Kidney tubule cell (primary cell): ENCODE results near the gene YIF1A.
A peak's percentile ranks its signal among the peaks of the same experiment; 100 is the strongest.
"Not testable (repeated sequence)": the region's sequence is repeated elsewhere in the genome, so short reads cannot be mapped to it uniquely, and the experiment has no call there.

Source experiments
- DNase-seq: peaks from one replicate; pipeline ENCODE4 v3.0.0-alpha.2; 2018; ENCODE audit warnings: low spot score

Gene YIF1A

DNA sequence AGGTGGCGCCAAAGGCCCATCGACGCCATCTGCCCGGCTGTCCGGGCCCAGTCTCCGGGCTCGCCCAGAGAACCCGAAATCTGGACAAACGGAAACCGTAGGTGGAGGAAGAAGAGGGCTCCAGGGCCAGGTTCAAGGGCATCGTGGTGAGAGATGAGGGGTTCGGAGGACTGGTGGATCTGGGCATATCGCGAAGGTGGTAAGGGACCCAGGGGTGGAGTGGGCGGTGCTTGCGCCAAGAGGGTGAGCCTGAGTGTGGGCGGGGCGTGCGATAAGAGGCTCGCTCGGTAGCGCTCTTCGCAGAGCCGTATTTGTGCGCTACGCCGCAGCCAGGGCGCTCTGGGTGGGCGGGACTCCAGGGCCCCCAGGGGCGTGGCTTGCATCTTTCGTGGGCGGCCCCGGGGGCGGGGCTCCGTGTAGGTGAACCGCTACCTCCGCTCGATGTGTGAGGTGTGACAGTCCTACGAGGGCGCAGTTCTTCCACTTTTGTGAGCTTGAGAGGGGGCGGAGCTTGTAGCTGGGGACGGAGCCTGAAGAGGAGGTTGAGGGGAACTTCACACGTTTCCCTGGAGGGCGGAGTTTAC lies 23.1 kb upstream of the YIF1A start:
- peak; percentile 92 for DNase-seq

DNA sequence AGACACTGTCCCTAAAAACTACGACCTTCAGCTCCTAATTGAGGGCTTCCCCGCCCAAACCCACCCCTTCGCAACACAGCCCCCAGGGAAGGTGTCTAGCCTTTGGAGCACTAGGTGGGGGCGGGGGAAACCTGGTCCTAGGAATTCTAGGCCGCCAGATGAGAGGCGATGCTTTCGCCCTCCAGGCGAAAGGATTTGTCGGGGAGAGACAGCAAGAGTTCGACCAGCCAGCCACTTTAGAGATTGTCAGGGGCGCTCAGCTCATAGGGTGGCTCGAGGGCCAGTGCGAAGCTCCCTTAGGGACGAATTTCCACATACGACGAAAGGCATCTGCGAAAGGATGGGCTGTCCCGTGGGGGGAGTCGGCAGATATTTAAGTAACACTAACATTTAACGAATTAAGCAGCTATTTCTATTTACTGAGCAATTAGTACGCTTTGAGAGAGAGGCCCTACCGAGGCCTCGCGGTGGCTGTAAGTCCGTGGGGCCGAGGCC lies 22.6 kb upstream of the YIF1A start:
- no peak for DNase-seq

DNA sequence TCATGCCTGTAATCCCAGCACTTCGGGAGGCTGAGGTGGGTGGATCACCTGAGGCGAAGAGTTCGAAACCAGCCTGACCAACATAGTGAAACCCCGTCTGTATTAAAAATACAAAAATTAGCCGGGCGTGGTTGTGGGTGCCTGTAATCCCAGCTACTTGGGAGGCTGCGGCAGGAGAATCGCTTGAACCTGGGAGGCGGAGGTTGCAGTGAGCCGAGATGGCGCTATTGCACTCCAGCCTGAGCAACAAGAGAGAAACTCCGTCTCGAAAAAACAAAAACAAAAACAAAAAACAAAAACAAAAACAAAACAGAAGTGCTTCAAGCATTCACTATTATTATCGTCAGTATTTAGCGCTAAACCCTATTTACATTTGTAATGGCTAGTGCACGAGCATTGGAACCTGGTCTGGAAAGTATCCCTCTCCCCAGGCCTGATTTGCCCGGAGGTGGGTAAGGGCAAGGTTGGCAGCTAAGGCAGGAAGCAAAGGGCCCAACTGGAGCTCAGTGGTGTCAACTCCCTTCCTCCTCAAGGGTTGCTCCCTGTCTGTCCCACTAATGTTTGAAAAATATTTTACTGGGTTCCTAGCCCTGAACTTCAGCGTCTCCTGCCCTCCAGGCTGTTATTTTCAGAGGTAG lies 22.0 kb upstream of the YIF1A start:
- DNase-seq: not testable (repeated sequence)

DNA sequence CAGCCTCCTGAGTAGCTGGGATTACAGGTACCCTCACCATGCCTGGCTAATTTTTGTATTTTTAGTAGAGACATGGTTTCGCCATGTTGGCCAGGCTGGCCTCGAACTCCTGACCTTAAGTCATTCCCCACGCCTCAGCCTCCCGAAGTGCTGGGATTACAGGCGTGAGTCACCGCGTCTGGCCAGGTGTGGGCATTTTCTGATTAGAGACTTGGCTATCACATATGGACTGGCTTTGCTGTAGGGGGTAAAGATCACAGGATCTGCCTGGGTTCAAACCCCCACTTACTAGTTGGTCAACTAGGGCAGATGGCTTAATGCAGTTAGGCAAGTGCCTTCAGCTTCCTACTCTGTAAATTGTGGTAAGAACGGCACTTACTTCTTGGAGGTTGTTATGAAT lies 21.4 kb upstream of the YIF1A start:
- no peak for DNase-seq

DNA sequence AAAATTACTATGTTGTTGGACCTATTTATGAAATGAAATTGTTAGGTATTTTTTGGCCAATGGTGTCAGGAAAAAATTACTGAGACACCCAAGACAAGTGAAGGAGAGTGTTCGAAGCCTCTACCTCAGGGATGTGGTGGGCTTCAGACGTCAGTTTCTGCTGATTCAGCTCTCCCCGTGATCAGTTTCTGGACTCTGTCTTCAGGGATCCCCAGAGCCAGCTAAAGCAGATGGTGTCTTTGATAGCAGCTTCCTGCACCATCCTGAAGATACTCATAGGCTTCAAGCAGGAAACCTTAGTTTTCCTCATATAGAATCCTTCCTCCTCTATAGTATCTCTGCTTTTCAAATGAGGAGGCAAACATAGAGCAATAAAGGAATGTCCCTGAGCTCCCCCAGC lies 20.5 kb upstream of the YIF1A start:
- DNase-seq: no peak

DNA sequence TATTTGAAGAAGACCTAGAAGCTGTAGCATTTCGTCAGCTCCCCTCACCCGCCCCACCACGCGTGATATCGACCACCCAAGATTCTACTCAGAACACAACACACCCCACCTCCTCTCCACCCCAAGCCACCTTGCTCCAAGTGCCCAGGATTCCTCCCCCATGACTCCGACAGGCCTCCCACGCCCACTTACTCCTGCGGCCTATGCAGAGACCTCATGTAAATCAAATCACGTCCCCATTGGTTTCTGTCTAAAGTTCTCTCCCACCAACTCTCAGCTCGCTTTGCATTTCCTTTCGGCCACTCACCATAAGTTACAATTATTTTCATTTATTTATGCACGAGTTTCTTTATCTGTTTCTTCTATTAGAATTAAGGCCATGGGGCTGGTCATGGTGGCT lies 13.7 kb upstream of the YIF1A start:
- DNase-seq: no peak

DNA sequence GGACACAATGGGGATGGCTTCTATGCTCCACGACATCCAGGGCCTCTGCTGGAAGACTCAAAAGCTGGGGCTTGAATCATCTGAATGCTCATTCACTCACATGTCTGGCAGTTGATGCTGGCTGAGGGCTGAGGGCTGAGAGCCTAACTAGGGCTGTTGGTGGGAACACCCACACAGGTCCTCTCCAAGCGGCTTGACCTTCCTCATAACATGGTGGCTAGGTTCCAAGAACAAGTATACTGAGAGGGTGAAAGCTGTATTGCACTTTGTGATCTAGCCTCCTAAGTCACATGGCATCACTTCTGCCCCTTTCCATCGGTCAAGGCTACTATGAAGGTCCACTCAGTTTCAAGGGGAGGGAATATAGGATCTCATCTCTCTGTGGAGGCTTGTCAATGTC lies 10.2 kb upstream of the YIF1A start:
- no peak for DNase-seq

DNA sequence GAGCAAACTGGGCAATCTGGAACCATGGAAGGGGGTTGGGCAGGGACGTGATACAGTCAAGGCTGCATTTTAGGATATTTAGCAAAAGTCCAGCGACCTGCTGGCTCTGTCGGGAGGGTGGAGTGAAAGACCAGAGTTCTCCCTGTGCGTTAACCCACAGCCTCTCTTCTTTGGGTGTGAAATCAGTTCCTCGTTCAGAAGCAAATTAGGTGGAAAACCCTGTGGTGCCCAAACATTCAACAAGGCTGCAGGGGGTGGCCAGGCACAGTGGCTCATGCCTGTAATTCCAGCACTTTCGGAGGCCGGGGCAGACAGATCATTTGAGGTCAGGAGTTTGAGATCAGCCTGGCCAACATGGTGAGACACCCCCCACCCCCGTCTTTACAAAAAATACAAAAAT lies 8.7 kb upstream of the YIF1A start:
- no peak for DNase-seq

DNA sequence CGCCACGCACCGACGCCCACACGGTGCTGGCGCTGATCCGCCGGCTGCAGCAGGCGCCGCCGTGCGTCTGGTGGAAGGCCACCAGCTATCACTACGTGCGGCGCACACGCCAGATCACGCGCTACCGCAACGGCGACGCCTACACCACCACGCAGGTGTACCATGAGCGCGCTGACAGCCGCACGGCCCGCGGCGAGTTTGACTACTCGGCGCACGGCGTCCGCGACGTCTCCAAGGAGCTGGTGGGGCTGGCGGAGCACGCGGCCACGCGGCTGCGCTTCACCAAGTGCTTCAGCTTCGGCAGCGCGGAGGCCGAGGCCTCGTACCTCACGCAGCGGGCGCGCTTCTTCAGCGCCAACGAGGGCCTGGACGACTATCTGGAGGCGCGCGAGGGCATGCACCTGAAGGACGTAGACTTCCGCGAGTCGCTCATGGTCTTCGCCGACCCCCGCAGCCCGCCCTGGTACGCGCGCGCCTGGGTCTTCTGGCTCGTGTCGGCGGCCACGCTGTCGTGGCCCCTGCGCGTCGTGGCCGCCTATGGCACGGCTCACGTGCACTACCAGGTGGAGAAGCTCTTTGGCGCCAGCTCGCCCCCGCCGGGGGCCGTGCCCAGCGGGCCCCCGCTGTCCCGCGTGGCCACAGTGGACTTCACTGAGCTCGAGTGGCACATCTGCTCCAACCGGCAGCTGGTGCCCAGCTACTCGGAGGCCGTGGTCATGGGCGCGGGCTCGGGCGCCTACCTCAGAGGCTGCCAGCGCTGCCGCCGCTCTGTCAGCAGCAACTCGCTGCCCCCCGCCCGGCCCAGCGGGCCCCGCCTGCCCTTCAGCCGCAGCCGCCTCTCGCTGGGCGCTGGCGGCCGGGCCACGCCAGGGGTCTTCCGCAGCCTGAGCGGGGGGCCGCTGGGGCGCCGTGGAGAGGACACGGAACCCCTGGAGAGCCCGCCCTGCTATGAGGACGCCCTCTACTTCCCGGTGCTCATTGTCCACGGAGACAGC lies 6.0 kb upstream of the YIF1A start:
- no peak for DNase-seq

DNA sequence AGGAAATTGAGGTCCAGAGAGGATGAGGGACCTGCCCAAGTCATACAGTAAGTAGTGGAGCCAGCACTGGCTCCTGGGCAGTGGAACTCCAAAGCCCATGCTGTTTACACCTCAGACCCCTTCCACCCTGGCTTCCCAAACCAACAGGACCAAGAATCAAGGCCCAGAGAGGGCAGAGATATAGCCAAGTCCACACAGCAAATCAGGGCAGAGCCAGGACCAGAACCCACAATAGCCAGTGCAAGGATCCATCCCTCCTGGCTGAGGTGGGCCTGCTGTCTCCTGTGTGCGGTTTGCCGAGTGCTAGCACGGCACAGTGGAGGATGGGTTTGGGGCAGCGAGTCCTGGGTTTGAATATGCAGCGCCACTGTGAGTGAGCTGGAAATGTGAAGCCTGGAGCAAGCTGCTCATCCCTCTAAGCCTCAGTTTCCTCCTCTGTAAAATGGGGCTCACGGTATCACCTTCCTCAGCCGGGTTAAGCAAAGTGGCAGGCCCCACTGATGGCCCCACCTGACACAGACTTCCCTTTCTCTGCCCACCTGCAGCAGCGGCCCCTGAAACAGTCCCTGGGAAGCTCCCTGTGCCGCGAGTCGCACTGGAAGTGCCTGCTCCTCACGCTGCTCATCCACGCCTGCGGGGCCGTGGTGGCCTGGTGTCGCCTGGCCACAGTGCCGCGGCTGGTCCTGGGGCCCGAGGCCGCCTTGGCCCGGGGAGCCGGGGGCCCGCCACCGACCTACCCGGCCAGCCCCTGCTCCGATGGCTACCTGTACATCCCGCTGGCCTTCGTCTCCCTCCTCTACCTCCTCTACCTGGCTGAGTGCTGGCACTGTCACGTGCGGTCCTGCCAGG lies 5.1 kb upstream of the YIF1A start:
- DNase-seq: no peak

DNA sequence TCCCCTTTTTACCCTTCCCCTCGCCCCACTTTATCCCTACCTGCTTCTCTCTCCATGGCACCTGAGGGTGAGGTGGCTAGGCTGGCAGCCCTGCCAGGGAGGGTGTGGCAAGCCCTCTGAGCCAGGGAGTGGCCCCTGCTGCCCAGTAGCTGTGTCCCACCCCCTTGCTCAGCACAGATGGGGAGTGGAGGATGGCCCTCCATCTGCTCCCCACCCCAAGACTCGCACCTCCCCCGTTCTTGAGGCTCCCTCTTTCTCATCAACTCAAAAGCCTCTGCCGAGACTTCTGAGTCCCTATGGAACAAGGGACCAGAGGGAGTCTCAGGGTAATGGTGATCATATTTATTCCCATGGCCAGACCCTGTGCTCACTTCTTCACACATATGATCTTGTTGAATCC lies 4.4 kb upstream of the YIF1A start:
- DNase-seq: no peak

DNA sequence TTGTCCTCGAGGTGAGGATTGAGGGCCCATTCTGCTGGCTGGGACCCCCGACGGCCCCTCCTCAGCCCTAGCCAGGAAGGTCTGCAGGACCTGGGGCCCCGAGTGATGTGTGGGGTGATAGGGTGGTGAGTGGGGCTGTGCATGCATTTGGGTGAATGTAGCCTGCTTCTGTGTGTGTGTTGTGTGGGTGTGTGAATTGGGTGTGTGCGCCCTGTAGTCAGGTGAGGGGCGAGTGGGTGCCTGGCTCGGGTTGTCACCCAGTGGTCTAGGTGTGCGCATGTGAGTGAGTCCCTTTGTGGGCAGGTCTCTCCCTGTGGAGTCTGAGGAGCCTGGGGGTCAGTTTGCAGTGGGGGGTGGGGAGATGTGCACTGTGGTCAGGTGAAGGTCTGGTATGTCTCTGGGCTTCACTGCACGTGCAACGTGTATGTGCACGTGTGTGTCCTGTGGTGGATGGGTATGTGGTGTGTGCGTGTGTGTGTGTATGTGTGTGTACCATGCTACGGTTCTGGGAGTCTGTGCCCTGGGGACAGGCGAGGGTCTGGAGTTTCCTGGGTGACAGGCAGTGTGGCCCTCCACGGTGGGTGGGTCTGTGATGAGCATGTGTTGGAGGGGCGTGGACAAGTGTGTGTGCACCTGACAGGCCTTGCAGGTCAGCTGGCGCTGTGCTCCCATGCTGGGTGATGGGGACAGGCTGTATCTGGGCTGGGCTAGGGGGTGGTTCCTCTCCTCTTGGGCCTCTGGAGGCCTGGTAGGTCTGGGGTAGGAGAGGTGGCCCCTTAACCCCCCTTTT lies 3.8 kb upstream of the YIF1A start:
- DNase-seq: no peak

DNA sequence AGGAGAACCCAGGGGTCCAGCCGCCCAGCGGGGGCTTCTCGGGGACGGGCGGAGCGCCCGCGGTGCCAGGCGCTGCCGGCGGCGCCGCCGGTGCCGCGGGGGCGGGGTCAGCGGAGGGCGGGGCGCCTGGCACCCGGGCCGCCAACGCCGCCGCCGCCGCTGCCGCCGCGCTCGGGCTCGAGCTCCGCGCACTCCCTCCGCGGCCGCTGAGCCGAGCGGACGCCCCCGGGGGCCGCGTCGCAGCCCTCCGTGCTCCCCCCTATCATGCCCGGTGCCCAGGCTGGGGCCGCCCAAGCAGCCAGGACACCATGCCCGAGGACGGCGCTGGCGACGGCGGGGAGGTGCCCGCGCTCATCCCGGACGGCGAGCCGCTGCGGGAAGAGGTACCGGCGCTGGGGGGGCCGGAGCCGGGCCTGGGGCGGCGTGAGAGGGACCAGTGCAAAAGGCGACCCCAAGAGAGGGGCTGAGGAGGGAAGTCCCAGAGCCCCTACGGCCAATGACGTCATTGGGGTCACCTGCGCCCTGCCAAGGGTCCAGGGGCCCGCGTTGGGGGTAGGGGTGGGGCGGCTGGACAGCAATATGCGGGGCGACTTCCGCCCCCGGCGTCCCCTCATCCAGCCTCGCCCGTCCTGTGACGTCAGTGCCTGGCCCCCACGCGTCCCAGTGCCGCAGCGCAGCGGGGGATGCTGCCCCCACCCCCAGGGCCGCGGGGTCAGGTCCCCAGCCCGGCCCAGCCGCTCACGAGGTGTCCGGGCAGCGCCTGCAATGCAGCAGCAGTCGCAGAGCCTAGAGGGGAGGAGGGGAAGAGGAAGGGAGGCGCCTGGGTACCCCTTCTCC lies 3.0 kb upstream of the YIF1A start, which contains the start of gene TMEM151A:
TSS of gene TMEM151A (plus strand) at position 189 of the 837 bp plus-strand sequence. CDS start at position 309, 120 bp downstream.
- DNase-seq: no peak

DNA sequence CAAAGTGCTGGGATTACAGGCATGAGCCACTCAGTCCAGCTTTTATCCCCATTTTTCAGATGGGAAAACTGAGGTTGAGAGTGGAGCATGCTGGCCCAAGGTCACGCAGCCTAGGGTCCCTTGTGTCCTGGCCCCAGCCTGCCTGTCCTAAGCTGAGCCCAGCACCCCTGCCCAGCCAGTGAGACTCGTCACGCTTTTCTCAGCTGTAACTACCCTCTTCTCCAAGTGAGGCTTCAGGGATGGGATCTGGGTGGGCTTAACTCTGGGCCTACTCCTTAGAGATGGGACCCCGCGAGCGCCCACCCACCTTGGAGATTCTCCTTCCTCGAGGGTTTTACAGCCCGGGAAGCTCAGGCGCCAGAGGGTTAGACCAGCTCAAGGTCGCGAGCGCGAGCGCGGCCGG lies 2.4 kb upstream of the YIF1A start:
- DNase-seq: no peak

DNA sequence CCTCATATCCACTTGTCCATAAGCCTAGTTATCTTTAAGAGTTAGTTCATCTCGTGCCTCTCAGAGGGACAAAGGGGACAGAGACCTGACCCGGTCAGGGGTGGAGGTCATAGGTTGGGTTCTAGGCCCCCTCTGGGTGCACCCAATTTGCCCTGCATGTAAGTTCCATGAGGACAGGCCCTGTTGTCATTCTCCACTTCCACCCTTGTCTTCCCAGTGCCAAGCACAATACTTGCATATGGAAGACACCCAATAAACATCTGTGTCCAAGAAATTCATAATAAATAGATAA lies 1.3 kb upstream of the YIF1A start:
- no peak for DNase-seq

DNA sequence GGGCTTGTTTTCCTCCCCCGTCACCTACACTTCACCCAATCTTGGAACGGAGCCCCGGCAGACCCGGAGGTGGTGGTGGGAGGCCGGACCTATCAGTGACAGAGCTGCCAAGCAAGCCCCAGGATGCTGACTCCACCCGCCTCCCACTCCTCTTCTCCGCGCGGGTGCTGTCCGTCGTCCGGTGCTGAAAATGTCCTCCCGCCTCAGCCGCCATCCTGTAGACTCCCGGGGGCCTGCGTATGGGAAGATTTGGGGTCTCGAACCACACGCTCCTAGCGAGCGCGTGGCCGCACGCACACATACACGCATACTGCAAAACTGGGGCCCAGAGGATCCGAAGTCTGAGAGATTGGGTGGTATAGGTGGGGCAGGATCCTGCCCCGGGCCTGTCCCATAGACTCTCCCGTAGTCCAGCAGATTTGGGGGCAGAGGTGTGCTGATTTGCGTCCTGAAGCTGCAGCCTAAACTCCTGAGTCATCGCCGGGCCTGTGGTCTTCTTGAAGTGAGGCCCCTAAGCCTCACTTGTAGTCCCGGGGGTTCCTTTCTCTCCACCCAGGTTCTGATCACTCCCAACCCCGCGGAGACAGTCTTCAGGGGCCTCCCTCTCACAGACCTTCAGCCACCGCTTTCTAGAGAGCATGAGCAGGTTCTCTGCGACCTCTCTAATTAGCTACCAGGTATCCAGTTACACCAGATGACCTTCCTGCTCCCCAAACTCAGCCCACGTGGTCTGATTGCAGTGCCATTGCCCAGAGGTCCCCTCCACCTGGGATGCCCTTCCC lies 796 bp upstream of the YIF1A start:
- DNase-seq: no peak

DNA sequence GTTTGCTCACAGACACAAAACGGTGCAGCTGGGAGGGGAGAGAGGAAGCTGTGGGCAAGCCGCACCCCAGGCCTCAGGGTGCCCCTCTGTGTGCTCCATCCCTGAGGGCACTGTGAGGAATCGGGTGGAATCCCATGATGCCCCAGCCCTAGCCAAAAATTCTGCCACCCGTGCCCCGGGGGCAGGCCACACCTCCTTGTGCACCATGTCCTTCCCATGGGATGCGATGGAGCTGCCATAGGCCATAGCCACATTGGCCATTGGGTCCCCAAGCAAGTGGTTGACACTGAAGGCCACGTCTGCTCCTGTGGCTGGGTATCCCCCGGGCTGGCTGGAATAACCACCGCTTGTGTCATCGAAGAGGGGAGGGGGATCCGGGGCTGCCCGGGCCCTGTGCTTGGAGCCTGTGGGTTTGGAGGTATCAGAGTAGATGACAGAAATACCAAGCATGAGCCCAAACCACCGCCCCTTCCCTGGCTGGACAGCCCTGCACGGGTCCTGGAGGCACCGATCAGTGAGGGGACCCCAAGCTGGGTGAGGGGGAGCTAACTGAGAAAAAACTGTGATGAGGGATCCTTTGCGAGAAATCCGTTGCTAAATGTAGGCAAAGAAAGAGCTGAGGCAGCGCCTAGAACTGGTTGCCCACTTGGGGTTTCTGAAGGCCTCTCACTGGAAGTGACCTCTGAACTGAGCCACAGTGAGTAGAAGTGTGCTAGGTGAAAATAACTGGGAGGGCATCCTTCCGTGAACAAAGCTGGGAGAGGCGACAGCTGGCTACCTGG lies 863 bp downstream of the YIF1A start:
- DNase-seq: no peak

DNA sequence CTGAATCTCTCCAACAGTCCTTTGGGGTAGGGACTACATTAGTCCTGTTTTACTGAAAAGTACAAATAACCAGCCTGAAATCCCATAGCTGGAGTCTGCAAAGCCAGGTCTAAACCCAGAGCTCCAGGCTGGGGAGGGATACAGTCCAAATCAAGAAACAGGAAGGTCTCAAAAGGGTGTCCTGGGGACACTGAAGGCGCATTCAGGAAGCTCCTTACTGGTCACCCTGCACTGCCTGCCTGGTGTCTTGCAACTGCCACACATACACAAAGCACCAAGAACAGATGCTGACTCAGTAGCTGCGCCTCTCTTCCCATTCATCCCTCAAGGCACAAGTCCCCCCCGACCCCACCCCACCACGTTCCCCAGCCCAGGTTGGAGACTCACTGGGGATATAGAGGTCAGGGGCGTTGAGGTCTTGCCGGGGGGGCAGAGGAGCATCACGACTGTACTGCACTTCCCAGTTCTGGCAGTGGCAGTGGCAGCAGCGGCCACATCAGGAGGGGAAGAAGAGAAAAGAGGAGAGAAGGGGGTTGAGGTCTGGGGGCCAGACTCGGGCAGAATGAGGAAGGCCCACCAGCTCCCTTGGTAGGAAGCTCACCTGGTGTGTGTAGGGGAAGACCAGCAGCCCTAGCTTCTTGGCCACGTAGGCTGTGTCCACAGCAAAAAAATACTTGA lies 1.6 kb downstream of the YIF1A start:
- DNase-seq: no peak
